ENCODE results near the gene GHSR. TPM values are rescaled to one million over a fixed set of nuclear protein-coding genes. Genes with fewer than 3 reads are reported as not detected.

GHSR gene
- total RNA-seq, 1 donor from 2014 or later = not detected

- Histone ChIP-seq H3K4me3 (no peak overlapping the region), H3K4me1 (peaks cover 5% of the 10 kb centered on the region), H3K9me3 (no peaks in the 10 kb centered on the region)
Measured at GRCh38 chr3:172471903-172472302, 23.6 kb upstream of the GHSR start.

GRCh38 chr3:172470588-172470987 lies 22.3 kb upstream of the GHSR start:
- ATAC-seq (no peak), DNase-seq (no peak)
- Histone ChIP-seq H3K4me3 (no peak overlapping the region), H3K36me3 (no peaks in the 10 kb centered on the region), H3K9me3 (no peaks in the 10 kb centered on the region), H3K4me1 (no peaks in the 10 kb centered on the region), H3K27ac (no peak overlapping the region), H3K27me3 (no peaks in the 10 kb centered on the region)
- intact Hi-C loops (cut with DNase I) = no loop called here
- no peak for TF ChIP-seq CTCF (IDR thresholded peaks at IDR 0.05)

More at GRCh38 chr3:172471903-172472302, 23.6 kb upstream of the GHSR start:
- no peaks in the 10 kb centered on the region for H3K27me3 ChIP-seq
- ATAC-seq (no peak), DNase-seq (no peak)
- H3K27ac ChIP-seq = no peak overlapping the region
- intact Hi-C loops (cut with DNase I) = no loop called here
- no peaks in the 10 kb centered on the region for H3K36me3 ChIP-seq
- no peak for TF ChIP-seq CTCF (IDR thresholded peaks at IDR 0.05)

- DNase-seq (no peak), ATAC-seq (no peak)
- no peaks in the 10 kb centered on the region for H3K4me1 ChIP-seq
- H3K27ac ChIP-seq = no peak overlapping the region
- no peaks in the 10 kb centered on the region for H3K27me3 ChIP-seq
- intact Hi-C loops (cut with DNase I) = no loop called here
- H3K9me3 ChIP-seq = no peaks in the 10 kb centered on the region
- H3K36me3 ChIP-seq = no peaks in the 10 kb centered on the region
- no peak overlapping the region for H3K4me3 ChIP-seq
- TF ChIP-seq CTCF (IDR thresholded peaks at IDR 0.05) = no peak
Measured at GRCh38 chr3:172467170-172467824, 19.0 kb upstream of the GHSR start.

GRCh38 chr3:172466553-172467130 lies 18.4 kb upstream of the GHSR start:
- H3K27ac ChIP-seq = no peak overlapping the region
- no peak for TF ChIP-seq CTCF (IDR thresholded peaks at IDR 0.05)
- H3K27me3 ChIP-seq = no peaks in the 10 kb centered on the region
- no peaks in the 10 kb centered on the region for H3K9me3 ChIP-seq
- intact Hi-C loops (cut with DNase I) = no loop called here
- H3K36me3 ChIP-seq = no peaks in the 10 kb centered on the region
- ATAC-seq = no peak
- no peak for DNase-seq
- H3K4me3 ChIP-seq = no peak overlapping the region
- H3K4me1 ChIP-seq = no peaks in the 10 kb centered on the region

- intact Hi-C loops (cut with DNase I) = no loop called here
- DNase-seq (no peak), ATAC-seq (no peak)
- no peak for TF ChIP-seq CTCF (IDR thresholded peaks at IDR 0.05)
- Histone ChIP-seq H3K27me3 (no peaks in the 10 kb centered on the region), H3K9me3 (no peaks in the 10 kb centered on the region), H3K4me3 (no peak overlapping the region), H3K36me3 (no peaks in the 10 kb centered on the region), H3K27ac (no peak overlapping the region), H3K4me1 (no peaks in the 10 kb centered on the region)
Measured at GRCh38 chr3:172465281-172465680, 17.0 kb upstream of the GHSR start.

All from upper lobe of right lung (tissue), 1 donor.